ENCODE data around the gene GALNT10. TPM values are rescaled to one million over a fixed set of nuclear protein-coding genes. Genes with fewer than 3 reads are reported as not detected.

GALNT10 gene
- total and polyA plus RNA-seq, 8 donors, result 5.3 to 76.4 (median 27.4) TPM

GRCh38 chr5:154172785-154173184 is 17.7 kb upstream of the GALNT10 start:
- 83 to 96% (median 93%) methylated on average over 2 of the region's 2 CpGs for WGBS, 5 donors

GRCh38 chr5:154174091-154174490 is 16.4 kb upstream of the GALNT10 start:
- TF ChIP-seq POLR2A (IDR thresholded peaks at IDR 0.05), result no peak
- no peak for TF ChIP-seq POLR2AphosphoS5 (IDR thresholded peaks at IDR 0.05)
- TF ChIP-seq EP300 (IDR thresholded peaks at IDR 0.05), result no peak
- TF ChIP-seq CTCF (IDR thresholded peaks at IDR 0.05), result no peak
- H3K4me1 ChIP-seq, result peaks cover 0 to 7% (median 0%) of the 10 kb centered on the region in 4 donors
- H3K27ac ChIP-seq, result no peak overlapping the region
- H3K36me3 ChIP-seq, result no peaks in the 10 kb centered on the region
- DNase-seq, result no peak
- WGBS, 5 donors, result 50 to 66% (median 57%) methylated on average over 1 of the region's 1 CpG
- H3K4me3 ChIP-seq, result no peak overlapping the region
- intact Hi-C loops (cut with DNase I; ENCODE audit: low total_unique reads), result loop anchor here (10.0 kb wide), 1 partner anchor 199 kb away; no protein-coding TSS in a partner anchor
- no peaks in the 10 kb centered on the region for H3K9me3 ChIP-seq
- peaks cover 0 to 3% (median 0%) of the 10 kb centered on the region in 3 donors for H3K27me3 ChIP-seq

More at GRCh38 chr5:154172785-154173184, 17.7 kb upstream of the GALNT10 start:
- Histone ChIP-seq H3K36me3 (no peaks in the 10 kb centered on the region), H3K27me3 (peaks cover 0 to 3% (median 0%) of the 10 kb centered on the region in 3 donors), H3K9me3 (no peaks in the 10 kb centered on the region), H3K27ac (no peak overlapping the region), H3K4me3 (no peak overlapping the region), H3K4me1 (peaks cover 0 to 7% (median 3%) of the 10 kb centered on the region in 4 donors)
- no peak for TF ChIP-seq EP300 (IDR thresholded peaks at IDR 0.05)
- TF ChIP-seq POLR2AphosphoS5 (IDR thresholded peaks at IDR 0.05), result no peak
- TF ChIP-seq POLR2A (IDR thresholded peaks at IDR 0.05), result no peak
- no peak for TF ChIP-seq CTCF (IDR thresholded peaks at IDR 0.05)
- DNase-seq, result no peak
- intact Hi-C loops (cut with DNase I; ENCODE audit: low total_unique reads), result loop anchor here (10.0 kb wide), 1 partner anchor 198 kb away; no protein-coding TSS in a partner anchor

GRCh38 chr5:154176181-154176580 is 14.4 kb upstream of the GALNT10 start:
- 10 to 22% (median 17%) methylated on average over 2 of the region's 2 CpGs for WGBS, 5 donors
- intact Hi-C loops (cut with DNase I; ENCODE audit: low total_unique reads), result loop anchor here (5.0 to 10.0 kb wide), 3 partner anchors 104 to 226 kb away; no protein-coding TSS in a partner anchor
- no peaks in the 10 kb centered on the region for H3K9me3 ChIP-seq

GRCh38 chr5:154178661-154179060 is 11.9 kb upstream of the GALNT10 start:
- H3K9me3 ChIP-seq, result no peaks in the 10 kb centered on the region
- no peak overlapping the region for H3K27ac ChIP-seq
- peaks cover 0 to 10% (median 2%) of the 10 kb centered on the region in 4 donors for H3K4me1 ChIP-seq
- DNase-seq, result no peak
- intact Hi-C loops (cut with DNase I; ENCODE audit: low total_unique reads), result loop anchor here (5.0 to 10.0 kb wide), 3 partner anchors 106 to 224 kb away; no protein-coding TSS in a partner anchor
- H3K27me3 ChIP-seq, result no peaks in the 10 kb centered on the region
- TF ChIP-seq EP300 (IDR thresholded peaks at IDR 0.05), result no peak
- no peak for TF ChIP-seq CTCF (IDR thresholded peaks at IDR 0.05)
- no peak overlapping the region for H3K4me3 ChIP-seq
- WGBS, 5 donors, result 75 to 91% (median 84%) methylated on average over 2 of the region's 2 CpGs
- H3K36me3 ChIP-seq, result no peaks in the 10 kb centered on the region

More at GRCh38 chr5:154176181-154176580, 14.4 kb upstream of the GALNT10 start:
- no peak for DNase-seq
- peaks cover 0 to 3% (median 0%) of the 10 kb centered on the region in 3 donors for H3K27me3 ChIP-seq
- H3K4me1 ChIP-seq, result peaks cover 0 to 10% (median 2%) of the 10 kb centered on the region in 4 donors
- no peaks in the 10 kb centered on the region for H3K36me3 ChIP-seq
- H3K27ac ChIP-seq, result no peak overlapping the region
- TF ChIP-seq CTCF (IDR thresholded peaks at IDR 0.05) (no peak), POLR2AphosphoS5 (IDR thresholded peaks at IDR 0.05) (no peak), POLR2A (IDR thresholded peaks at IDR 0.05) (no peak), EP300 (IDR thresholded peaks at IDR 0.05) (no peak)
- H3K4me3 ChIP-seq, result no peak overlapping the region

Data from stomach (tissue), 9 donors.